Heart left ventricle (tissue), 13 donors: ENCODE measurements around the gene STX2.

Source experiments
- POLR2A ChIP-seq, 2 donors: fragments of 450-650 bp; IDR thresholded peaks; one replicate each; pipeline ENCODE4 v1.6.1; 2017; ENCODE audit warnings: antibody characterized with exemption in 2 of 2, mild to moderate bottlenecking in 2 of 2, moderate library complexity in 2 of 2
- TF ChIP-seq, protein P1 (sequence below), 12 donors: fragments of 200-600 bp; sonication (generic) in 4 of 12; IDR thresholded peaks; one replicate each; pipeline versions ENCODE4 v1.5.0 to v1.8.0; 2018 to 2022; ENCODE audit warnings: antibody characterized with exemption in 12 of 12, mild to moderate bottlenecking in 5 of 12
- donor health status: ischemic (EF 13 %, LVEDD 7.1; RV severe dilation, severe dysfunction).
- donor health status: DM: no; HTN: yes; CAD: no.
- donor health status: DM: no; HTN: no; CAD: no.
- donor health status: ischemic (EF 25% LVEDD 6.9; RV normal size, moderate dysfunction).
- donor health status: ischemic (EF 25% LVEDD 5.7; RV mildly dilated, moderate dysfunction).
- donor health status: ischemic (EF 35%, LVEDD 5.7; RV mildly dilated, moderate dysfunction).
- donor health status: nonischemic (EF 11% LVEDD 7.7; RV severe dilation, severe dysfunction).
- donor health status: DM: yes; HTN: yes; CAD: no.
- donor health status: PGD.
- donor health status: ischemic (EF 29% LVEDD 5.4; RV normal size, mild dysfunction).
- donor health status: nonischemic (EF 23%, LVEDD 6.1; RV moderate dilation, normal function).

DNA sequence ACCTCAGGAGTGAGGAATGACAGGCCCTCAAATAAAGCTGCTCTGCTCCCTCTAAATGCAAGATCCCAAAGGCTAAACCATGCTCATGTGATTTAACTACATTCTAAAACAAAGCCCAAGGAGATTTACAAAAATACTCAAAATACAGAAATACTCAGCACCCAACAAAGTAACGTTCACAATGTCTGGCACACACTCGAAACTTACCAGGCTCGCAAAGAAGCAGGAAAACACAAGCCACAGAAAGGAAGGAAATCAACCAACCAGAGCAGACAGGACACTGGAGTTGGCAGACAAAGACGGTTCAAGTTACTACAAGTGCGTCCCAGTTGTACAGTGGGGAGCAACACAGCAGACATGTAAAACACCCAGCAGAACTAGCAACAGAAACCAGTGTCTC lies 33.4 kb downstream of the STX2 start:
- TF ChIP-seq, protein P1, sequence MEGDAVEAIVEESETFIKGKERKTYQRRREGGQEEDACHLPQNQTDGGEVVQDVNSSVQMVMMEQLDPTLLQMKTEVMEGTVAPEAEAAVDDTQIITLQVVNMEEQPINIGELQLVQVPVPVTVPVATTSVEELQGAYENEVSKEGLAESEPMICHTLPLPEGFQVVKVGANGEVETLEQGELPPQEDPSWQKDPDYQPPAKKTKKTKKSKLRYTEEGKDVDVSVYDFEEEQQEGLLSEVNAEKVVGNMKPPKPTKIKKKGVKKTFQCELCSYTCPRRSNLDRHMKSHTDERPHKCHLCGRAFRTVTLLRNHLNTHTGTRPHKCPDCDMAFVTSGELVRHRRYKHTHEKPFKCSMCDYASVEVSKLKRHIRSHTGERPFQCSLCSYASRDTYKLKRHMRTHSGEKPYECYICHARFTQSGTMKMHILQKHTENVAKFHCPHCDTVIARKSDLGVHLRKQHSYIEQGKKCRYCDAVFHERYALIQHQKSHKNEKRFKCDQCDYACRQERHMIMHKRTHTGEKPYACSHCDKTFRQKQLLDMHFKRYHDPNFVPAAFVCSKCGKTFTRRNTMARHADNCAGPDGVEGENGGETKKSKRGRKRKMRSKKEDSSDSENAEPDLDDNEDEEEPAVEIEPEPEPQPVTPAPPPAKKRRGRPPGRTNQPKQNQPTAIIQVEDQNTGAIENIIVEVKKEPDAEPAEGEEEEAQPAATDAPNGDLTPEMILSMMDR (IDR thresholded peaks at IDR 0.05), result no peak
- no peak for TF ChIP-seq POLR2A (IDR thresholded peaks at IDR 0.05)
